Stimulated activated CD8-positive, alpha-beta memory T cell treated with anti-CD3 and anti-CD28 coated beads, Interleukin-7, amount 100 ng/mL, for 24 hours (primary cell): ENCODE data around the gene LETM1.

Experiments used
- DNase-seq: peaks from one replicate; pipeline ENCODE4 v3.0.0-alpha.2; 2020; ENCODE audit warnings: low read depth

The LETM1 gene

GRCh38 chr4:1806596-1807331, 49.2 kb downstream of the LETM1 start:
- DNase-seq, result no peak

GRCh38 chr4:1806223-1806564, 49.8 kb downstream of the LETM1 start:
- no peak for DNase-seq

GRCh38 chr4:1805493-1806222, 50.3 kb downstream of the LETM1 start:
- no peak for DNase-seq

GRCh38 chr4:1804638-1805492, 51.1 kb downstream of the LETM1 start:
- DNase-seq, result no peak

- no peak for DNase-seq
Observed at GRCh38 chr4:1803523-1804423, 52.2 kb downstream of the LETM1 start.

- DNase-seq, result no peak
Observed at GRCh38 chr4:1802720-1803522, 53.0 kb downstream of the LETM1 start.

GRCh38 chr4:1802151-1802715, 53.7 kb downstream of the LETM1 start:
- no peak for DNase-seq

GRCh38 chr4:1801286-1801958, 54.5 kb downstream of the LETM1 start:
- DNase-seq, result no peak

GRCh38 chr4:1800805-1801204, 55.2 kb downstream of the LETM1 start:
- DNase-seq, result no peak

- no peak for DNase-seq
Observed at GRCh38 chr4:1799387-1800375, 56.3 kb downstream of the LETM1 start.

GRCh38 chr4:1798580-1799386, 57.2 kb downstream of the LETM1 start:
- no peak for DNase-seq

GRCh38 chr4:1797861-1798579, 57.9 kb downstream of the LETM1 start:
- DNase-seq, result no peak

- DNase-seq, result no peak
Observed at GRCh38 chr4:1797298-1797860, 58.6 kb downstream of the LETM1 start.

GRCh38 chr4:1796486-1797204, 59.3 kb downstream of the LETM1 start:
- DNase-seq, result no peak

GRCh38 chr4:1795299-1796195, 60.4 kb downstream of the LETM1 start:
- no peak for DNase-seq
